HG02588 (cell line): ENCODE data around the gene ADIPOQ.
"Not testable (repeated sequence)": the region's sequence is repeated elsewhere in the genome, so short reads cannot be mapped to it uniquely, and the experiment has no call there.

Experiments
- ATAC-seq: cut with Tn5 transposase; IDR thresholded peaks from one replicate; pipeline ENCODE4 v1.9.1; 2021; ENCODE audit warnings: mild to moderate bottlenecking, moderate library complexity; ENCODE audit not compliant: unreplicated experiment

ADIPOQ gene

DNA sequence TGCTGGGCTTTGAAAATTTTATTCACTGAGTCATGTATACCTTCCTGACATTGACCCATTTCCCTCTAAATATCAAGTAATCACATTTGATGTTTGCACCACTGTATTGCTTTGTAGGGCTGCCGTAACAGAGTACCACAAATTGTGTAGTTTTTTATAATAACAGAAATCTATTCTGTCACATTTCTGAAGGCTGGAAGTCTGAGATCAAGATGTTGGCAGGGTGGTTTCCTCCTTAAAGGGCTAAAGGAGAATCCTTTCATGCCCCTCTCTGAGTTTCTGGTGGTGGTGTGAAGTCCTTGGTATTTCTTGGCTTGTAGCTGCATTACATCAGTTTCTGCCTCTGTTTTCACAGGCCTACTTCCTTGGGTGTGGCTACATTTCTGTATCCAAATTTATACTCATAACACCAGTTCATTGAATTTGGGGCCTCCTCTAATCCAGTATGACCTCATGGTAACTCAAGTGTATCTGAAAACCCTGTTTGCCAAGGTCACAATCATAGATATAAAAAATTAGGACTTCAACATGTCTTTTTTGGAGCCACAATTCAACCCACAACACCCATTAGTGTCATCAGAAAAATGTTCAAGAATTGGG is 58.7 kb downstream of the ADIPOQ start:
- ATAC-seq, result no peak

DNA sequence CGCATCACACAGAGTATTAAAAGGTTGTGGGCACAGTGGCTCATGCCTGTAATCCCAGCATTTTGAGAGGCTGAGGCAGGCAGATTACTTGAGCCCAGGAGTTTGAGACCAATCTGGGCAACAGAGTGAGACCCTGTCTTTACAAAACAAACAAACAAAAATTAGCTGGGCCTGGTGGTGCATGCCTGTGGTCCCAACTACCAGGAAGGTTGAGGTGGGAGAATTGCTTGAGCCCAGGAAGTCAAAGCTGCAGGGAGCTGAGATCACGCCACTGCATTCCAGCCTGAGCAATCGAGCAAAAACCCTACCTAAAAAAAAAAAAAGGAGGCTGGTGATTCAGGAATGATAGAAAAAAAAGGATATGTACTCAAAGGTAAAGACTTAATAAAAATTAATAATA is 59.6 kb downstream of the ADIPOQ start:
- ATAC-seq, result no peak

GRCh38 chr3:186902713-186903112 is 60.2 kb downstream of the ADIPOQ start:
- no peak for ATAC-seq

DNA sequence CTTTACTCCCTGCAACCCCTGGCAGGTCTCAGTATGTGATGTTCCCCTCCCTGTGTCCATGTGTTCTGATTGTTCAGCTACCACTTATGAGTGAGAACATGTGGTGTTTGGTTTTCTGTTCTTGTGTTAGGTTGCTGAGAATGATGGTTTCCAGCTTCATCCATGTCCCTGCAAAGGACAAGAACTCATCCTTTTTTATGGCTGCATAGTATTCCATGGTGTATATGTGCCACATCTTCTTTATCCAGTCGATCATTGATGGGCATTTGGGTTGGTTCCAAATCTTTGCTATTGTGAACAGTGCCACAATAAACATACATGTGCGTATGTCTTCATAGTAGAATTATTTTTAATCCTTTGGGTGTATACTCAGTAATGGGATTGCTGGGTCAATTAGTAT is 61.2 kb downstream of the ADIPOQ start:
- not testable (repeated sequence) for ATAC-seq

DNA sequence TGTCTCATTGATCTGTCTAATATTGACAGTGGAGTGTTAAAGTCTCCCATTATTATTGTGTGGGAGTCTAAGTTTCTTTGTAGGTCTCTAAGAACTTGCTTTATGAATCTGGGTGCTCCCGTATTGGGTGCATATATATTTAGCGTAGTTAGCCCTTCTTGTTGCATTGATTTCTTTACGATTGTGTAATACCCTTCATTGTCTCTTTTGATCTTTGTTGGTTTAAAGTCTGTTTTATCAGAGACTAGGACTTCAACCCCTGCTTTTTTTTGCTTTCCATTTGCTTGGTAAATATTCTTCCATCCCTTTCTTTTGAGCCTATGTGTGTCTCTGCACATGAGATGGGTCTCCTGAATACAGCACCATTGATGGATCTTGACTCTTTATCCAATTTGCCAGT is 64.6 kb downstream of the ADIPOQ start:
- not testable (repeated sequence) for ATAC-seq
